ENCODE measurements around the gene CNTNAP2. TPM values are rescaled to one million over a fixed set of nuclear protein-coding genes. Genes with fewer than 3 reads are reported as not detected.

The CNTNAP2 gene
- total and polyA plus RNA-seq, 8 donors: 0.19 to 18.2 (median 0.56) TPM

DNA sequence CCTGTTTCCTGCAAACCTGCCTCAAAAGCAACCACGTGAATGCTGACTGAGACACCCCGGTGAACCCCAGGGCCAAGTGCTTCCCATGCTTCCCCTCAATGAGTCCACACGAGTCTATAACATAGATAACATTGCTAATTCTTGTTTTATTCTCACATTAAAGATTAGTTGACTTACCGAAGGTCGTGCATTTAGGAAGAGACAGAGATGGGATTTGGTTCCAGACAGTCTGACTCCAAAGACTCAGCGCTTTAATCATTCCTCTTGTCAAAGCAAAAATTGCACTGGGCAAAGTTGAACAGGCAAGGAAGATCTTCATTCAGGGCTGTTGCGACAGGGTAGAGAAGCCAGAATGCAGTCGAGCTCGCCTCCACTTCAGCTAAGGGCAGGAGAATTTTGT is 2038.4 kb downstream of the CNTNAP2 start:
- Histone ChIP-seq H3K36me3 (no peaks in the 10 kb centered on the region), H3K4me1 (peaks cover 16 to 30% (median 21%) of the 10 kb centered on the region in 4 donors), H3K9me3 (no peaks in the 10 kb centered on the region), H3K27me3 (no peaks in the 10 kb centered on the region), H3K27ac (no peak overlapping the region), H3K4me3 (no peak overlapping the region)
- no peak for DNase-seq
- WGBS, 5 donors: 71 to 81% (median 76%) methylated on average over 9 of the region's 9 CpGs
- TF ChIP-seq POLR2A (IDR thresholded peaks at IDR 0.05): no peak
- TF ChIP-seq, protein P1, sequence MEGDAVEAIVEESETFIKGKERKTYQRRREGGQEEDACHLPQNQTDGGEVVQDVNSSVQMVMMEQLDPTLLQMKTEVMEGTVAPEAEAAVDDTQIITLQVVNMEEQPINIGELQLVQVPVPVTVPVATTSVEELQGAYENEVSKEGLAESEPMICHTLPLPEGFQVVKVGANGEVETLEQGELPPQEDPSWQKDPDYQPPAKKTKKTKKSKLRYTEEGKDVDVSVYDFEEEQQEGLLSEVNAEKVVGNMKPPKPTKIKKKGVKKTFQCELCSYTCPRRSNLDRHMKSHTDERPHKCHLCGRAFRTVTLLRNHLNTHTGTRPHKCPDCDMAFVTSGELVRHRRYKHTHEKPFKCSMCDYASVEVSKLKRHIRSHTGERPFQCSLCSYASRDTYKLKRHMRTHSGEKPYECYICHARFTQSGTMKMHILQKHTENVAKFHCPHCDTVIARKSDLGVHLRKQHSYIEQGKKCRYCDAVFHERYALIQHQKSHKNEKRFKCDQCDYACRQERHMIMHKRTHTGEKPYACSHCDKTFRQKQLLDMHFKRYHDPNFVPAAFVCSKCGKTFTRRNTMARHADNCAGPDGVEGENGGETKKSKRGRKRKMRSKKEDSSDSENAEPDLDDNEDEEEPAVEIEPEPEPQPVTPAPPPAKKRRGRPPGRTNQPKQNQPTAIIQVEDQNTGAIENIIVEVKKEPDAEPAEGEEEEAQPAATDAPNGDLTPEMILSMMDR (IDR thresholded peaks at IDR 0.05): no peak
- intact Hi-C loops (cut with DNase I; ENCODE audit: low total_unique reads): no loop called here

DNA sequence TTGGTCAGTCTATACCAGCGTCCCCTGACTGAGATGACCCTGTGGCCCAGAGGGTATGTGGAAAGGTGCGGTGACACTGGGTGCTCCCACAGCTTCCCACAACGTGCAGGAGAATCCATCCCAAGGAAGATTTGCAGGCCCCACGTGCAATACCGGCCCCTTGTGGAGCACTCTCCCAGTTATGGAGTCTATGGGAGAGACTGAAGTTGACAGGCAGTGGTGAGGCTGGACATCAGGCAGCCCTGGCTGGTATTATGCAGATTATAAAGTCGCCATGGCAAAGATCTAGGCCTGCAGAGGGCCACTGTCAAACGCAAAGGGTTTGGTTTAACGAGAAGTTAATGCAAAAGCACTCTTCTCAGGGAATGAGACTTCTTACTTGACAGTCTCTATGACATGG is 2039.2 kb downstream of the CNTNAP2 start:
- Histone ChIP-seq H3K4me3 (no peak overlapping the region), H3K9me3 (no peaks in the 10 kb centered on the region), H3K36me3 (no peaks in the 10 kb centered on the region), H3K27me3 (no peaks in the 10 kb centered on the region), H3K4me1 (peaks cover 16 to 30% (median 21%) of the 10 kb centered on the region in 4 donors), H3K27ac (no peak overlapping the region)
- 88 to 96% (median 90%) methylated on average over 8 of the region's 8 CpGs for WGBS, 5 donors
- no peak for DNase-seq
- no peak for TF ChIP-seq POLR2AphosphoS5 (IDR thresholded peaks at IDR 0.05)
- no peak for TF ChIP-seq POLR2A (IDR thresholded peaks at IDR 0.05)
- no peak for TF ChIP-seq EP300 (IDR thresholded peaks at IDR 0.05)
- TF ChIP-seq, protein P1 (IDR thresholded peaks at IDR 0.05): no peak
- intact Hi-C loops (cut with DNase I; ENCODE audit: low total_unique reads): no loop called here

DNA sequence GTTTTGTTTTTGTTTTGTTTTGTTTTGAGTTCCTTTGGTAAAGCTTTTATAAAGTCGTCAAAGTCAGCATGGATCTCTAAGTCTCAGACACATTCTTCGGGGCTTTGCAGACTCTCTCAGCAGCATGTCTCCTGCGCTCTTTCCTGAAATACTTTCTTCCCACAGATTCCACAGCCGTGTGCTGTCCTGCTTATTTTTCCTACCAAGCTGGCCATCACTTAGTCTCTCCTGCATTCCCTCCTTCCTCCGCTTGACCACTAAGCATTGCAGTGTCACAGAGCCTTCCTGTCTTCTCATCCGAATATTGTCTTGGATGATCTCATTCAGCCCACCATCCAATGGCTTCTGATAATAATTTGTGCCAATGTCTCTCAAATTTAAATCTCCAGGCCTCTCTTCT is 2039.6 kb downstream of the CNTNAP2 start:
- Histone ChIP-seq H3K9me3 (no peaks in the 10 kb centered on the region), H3K36me3 (no peaks in the 10 kb centered on the region), H3K27me3 (no peaks in the 10 kb centered on the region), H3K4me1 (peaks cover 16 to 30% (median 21%) of the 10 kb centered on the region in 4 donors), H3K27ac (no peak overlapping the region), H3K4me3 (no peak overlapping the region)
- DNase-seq: no peak
- intact Hi-C loops (cut with DNase I; ENCODE audit: low total_unique reads): no loop called here
- no peak for TF ChIP-seq POLR2A (IDR thresholded peaks at IDR 0.05)
- no peak for TF ChIP-seq EP300 (IDR thresholded peaks at IDR 0.05)
- TF ChIP-seq POLR2AphosphoS5 (IDR thresholded peaks at IDR 0.05): no peak
- TF ChIP-seq, protein P1 (IDR thresholded peaks at IDR 0.05): no peak
- 83 to 89% (median 87%) methylated on average over 6 of the region's 6 CpGs for WGBS, 5 donors

DNA sequence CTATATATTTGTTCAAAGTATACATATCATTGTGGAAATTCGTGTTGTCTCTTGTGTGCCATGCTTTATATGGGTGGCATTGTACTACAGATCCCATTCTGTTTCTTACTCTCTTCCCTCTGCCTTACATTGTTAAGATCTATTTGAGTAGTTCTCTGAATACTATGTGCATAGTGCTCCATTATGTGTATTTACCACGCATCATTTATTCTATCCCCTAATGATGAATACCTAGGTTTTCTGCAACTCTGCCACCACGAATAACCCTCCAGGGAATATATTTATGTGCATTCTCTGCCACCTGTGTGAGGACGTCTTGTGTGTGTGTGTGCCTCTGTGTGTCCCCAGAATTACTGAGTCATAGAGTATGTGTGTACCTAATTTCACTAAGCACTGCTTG is 2042.7 kb downstream of the CNTNAP2 start:
- H3K4me3 ChIP-seq: no peak overlapping the region
- DNase-seq: no peak
- H3K27ac ChIP-seq: no peak overlapping the region
- H3K27me3 ChIP-seq: no peaks in the 10 kb centered on the region
- no peaks in the 10 kb centered on the region for H3K36me3 ChIP-seq
- H3K9me3 ChIP-seq: no peaks in the 10 kb centered on the region
- 77 to 90% (median 83%) methylated on average over 4 of the region's 4 CpGs for WGBS, 5 donors
- TF ChIP-seq POLR2AphosphoS5 (IDR thresholded peaks at IDR 0.05) (no peak), EP300 (IDR thresholded peaks at IDR 0.05) (no peak), POLR2A (IDR thresholded peaks at IDR 0.05) (no peak)
- TF ChIP-seq, protein P1 (IDR thresholded peaks at IDR 0.05): no peak
- peaks cover 4 to 27% (median 11%) of the 10 kb centered on the region in 4 donors for H3K4me1 ChIP-seq
- intact Hi-C loops (cut with DNase I; ENCODE audit: low total_unique reads): no loop called here

Measured in stomach (tissue), 9 donors.